Mammary epithelial cell (primary cell): ENCODE measurements around the gene RHBDL3.

Experiments used
- EZH2 ChIP-seq: IDR thresholded peaks from 2 replicates; pipeline ENCODE4 v1.6.1; 2012; ENCODE audit warnings: low read length, inconsistent platforms, borderline replicate concordance
- TF ChIP-seq, protein P1 (sequence below), 2 donors: IDR thresholded peaks in 1 of 2; conservative IDR thresholded peaks in 1 of 2; 2 replicates each; pipeline ENCODE4 v1.5.1; 2011 to 2012; ENCODE audit warnings: inconsistent platforms in 2 of 2, low read length in 2 of 2, mild to moderate bottlenecking in 2 of 2, control low read depth in 1 of 2, low read depth in 1 of 2; ENCODE audit not compliant: insufficient read depth in 1 of 2; ENCODE audit errors: extremely low read depth in 1 of 2

DNA sequence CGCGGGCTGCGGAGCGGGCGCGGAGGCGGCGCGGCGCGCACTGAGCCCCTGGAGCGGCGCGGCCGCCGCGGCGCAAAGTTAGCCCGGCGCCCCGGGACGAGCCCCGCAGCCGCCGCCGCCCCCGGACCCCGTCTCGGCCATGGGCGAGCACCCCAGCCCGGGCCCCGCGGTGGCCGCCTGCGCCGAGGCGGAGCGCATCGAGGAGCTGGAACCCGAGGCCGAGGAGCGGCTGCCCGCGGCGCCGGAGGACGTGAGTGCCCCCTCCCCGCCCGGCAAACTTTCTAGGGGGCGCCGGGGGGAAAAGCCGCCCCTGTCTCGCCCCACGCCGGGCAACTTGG is 388 bp downstream of the RHBDL3 start:
- TF ChIP-seq, protein P1, sequence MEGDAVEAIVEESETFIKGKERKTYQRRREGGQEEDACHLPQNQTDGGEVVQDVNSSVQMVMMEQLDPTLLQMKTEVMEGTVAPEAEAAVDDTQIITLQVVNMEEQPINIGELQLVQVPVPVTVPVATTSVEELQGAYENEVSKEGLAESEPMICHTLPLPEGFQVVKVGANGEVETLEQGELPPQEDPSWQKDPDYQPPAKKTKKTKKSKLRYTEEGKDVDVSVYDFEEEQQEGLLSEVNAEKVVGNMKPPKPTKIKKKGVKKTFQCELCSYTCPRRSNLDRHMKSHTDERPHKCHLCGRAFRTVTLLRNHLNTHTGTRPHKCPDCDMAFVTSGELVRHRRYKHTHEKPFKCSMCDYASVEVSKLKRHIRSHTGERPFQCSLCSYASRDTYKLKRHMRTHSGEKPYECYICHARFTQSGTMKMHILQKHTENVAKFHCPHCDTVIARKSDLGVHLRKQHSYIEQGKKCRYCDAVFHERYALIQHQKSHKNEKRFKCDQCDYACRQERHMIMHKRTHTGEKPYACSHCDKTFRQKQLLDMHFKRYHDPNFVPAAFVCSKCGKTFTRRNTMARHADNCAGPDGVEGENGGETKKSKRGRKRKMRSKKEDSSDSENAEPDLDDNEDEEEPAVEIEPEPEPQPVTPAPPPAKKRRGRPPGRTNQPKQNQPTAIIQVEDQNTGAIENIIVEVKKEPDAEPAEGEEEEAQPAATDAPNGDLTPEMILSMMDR (conservative IDR thresholded peaks at IDR 0.05 in 1 of 2, IDR thresholded peaks at IDR 0.05 in 1 of 2; ENCODE audit: extremely low read depth in 1 of 2, insufficient read depth in 1 of 2, low read depth in 1 of 2, low read length in 2 of 2): no peak
- TF ChIP-seq EZH2: no peak
